Umbilical cord (tissue), 2 donors: ENCODE data around the gene ZNF562. TPM values are rescaled to one million over a fixed set of nuclear protein-coding genes. Genes with fewer than 3 reads are reported as not detected.

Experiments used
- DNase-seq: peaks from one replicate; pipeline ENCODE4 v3.0.0-alpha.2; 2015; ENCODE audit warnings: low spot score
- total RNA-seq: library from RNA; depleted of rRNA; stranded (reverse); fragments of >200 nt; gene quantifications from one replicate; pipeline ENCODE4 v1.2.3, GENCODE V29; 2014; ENCODE audit warnings: low replicate concordance; ENCODE audit not compliant: insufficient read depth

Gene ZNF562
- total RNA-seq, 1 donor from 2014 or later: 35.9 TPM

GRCh38 chr19:9644472-9644871, 30.4 kb downstream of the ZNF562 start:
- no peak for DNase-seq

GRCh38 chr19:9641810-9642209, 33.1 kb downstream of the ZNF562 start:
- no peak for DNase-seq

- no peak for DNase-seq
Measured at GRCh38 chr19:9640956-9641355, 33.9 kb downstream of the ZNF562 start.

GRCh38 chr19:9636018-9636417, 38.9 kb downstream of the ZNF562 start:
- DNase-seq: no peak

GRCh38 chr19:9627856-9628255, 47.0 kb downstream of the ZNF562 start:
- no peak for DNase-seq

- DNase-seq: peak; percentile 48
Measured at GRCh38 chr19:9622531-9622930, 52.4 kb downstream of the ZNF562 start.

- DNase-seq: peak; percentile 92
Measured at GRCh38 chr19:9621156-9622037, 53.5 kb downstream of the ZNF562 start, which contains the start of gene ZNF561. Gene ZNF561 (minus strand): TSS chr19:9621232. CDS start chr19:9619456, 1,776 bp downstream.

GRCh38 chr19:9620842-9621155, 54.1 kb downstream of the ZNF562 start:
- no peak for DNase-seq

- no peak for DNase-seq
Measured at GRCh38 chr19:9615844-9616243, 59.1 kb downstream of the ZNF562 start.

GRCh38 chr19:9610484-9611113, 64.3 kb downstream of the ZNF562 start:
- no peak for DNase-seq

- DNase-seq: no peak
Measured at GRCh38 chr19:9608912-9609311, 66.0 kb downstream of the ZNF562 start.

- no peak for DNase-seq
Measured at GRCh38 chr19:9597027-9597426, 77.9 kb downstream of the ZNF562 start.

Other genes starting within 250 kb of the ZNF562 start
- 7.5 TPM for gene ZNF266, start 239.5 kb downstream of the ZNF562 start, total RNA-seq
- 8.4 TPM for gene ZNF560, start 176.5 kb downstream of the ZNF562 start, total RNA-seq
- gene ZNF426, start 136.5 kb downstream of the ZNF562 start, total RNA-seq: 24.3 TPM
- 47.2 TPM for gene ZNF121, start 90.6 kb downstream of the ZNF562 start, total RNA-seq
- 33.7 TPM for gene ZNF561, start 53.9 kb downstream of the ZNF562 start, total RNA-seq
- 27.9 TPM for gene ZNF846, start 93.6 kb upstream of the ZNF562 start, total RNA-seq
- 15.2 TPM for gene FBXL12, start 144.0 kb upstream of the ZNF562 start, total RNA-seq
- 115 TPM for gene UBL5, start 152.8 kb upstream of the ZNF562 start, total RNA-seq
- gene PIN1, start 160.2 kb upstream of the ZNF562 start, total RNA-seq: 40.7 TPM